HG03159 (cell line): ENCODE data around the gene PDPK1.
"Not testable (repeated sequence)": the region's sequence is repeated elsewhere in the genome, so short reads cannot be mapped to it uniquely, and the experiment has no call there.

ENCODE experiments used
- ATAC-seq: cut with Tn5 transposase; IDR thresholded peaks from one replicate; pipeline ENCODE4 v1.9.1; 2021; ENCODE audit warnings: mild to moderate bottlenecking, moderate library complexity; ENCODE audit not compliant: unreplicated experiment

The PDPK1 gene

DNA sequence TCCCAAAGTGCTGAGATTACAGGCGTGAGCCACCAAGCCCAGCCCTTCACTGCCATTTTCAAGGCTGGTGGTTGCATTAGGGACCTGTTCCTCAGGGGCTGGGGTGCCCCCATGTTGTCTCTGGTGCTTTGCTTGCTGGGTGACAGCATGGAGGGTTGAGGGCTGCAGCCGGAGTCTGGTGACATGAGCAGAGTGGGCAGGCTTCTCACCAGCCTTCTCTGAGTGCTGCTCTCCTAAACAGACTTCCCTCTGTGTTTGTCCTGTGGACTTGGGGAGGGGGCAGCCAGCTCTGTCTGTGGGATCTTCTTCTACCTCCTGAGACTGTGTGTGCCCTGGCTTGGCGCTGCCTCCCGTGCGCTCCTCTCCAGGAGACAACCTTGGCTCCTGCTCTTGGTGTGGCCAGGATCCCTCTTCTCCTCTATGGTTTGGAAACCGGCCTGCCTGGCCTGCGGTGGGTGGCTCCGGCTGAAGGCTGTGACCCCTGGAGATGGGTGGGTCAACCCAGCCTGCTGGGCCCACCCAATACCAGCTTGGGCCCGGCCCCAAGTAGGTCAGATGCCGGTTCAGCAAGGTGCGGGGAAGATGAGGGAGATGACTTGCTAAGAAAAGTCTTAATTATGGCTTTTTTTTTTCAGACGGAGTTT, 72.1 kb downstream of the PDPK1 start:
- ATAC-seq = no peak

DNA sequence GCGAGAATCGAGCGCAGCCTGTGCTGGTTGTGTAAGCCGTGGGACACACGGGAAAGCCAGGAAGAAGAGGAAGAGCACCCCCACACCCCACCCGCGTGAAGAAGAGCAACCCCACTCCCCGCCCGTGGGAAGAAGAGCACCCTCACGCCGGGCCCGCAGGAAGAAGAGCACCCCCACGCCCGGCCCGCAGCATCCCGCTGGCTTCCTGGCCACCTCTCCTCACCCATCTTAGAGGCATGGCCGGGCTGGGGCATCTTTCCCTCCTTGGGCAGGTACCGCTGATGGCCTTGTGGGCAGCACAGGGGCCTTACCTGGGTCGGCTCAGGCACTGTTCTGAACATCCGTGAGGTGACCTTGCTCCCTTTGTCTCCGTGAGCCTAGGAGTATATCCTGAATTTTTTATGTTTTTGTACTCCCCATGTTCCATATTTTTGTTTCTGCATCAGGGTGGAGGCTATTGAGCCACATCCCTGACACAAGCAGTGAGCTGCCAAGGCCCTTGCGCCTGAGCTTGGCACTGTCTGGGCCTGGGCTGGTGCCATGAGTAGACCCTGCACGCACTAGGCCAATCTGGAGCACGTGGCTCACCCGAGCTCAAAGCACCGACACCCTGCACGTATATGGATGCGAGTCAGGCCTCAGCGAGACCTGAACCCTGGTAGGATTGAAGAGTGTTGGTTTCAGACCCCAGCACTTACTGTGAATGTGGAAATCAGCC, 73.1 kb downstream of the PDPK1 start:
- ATAC-seq = no peak

DNA sequence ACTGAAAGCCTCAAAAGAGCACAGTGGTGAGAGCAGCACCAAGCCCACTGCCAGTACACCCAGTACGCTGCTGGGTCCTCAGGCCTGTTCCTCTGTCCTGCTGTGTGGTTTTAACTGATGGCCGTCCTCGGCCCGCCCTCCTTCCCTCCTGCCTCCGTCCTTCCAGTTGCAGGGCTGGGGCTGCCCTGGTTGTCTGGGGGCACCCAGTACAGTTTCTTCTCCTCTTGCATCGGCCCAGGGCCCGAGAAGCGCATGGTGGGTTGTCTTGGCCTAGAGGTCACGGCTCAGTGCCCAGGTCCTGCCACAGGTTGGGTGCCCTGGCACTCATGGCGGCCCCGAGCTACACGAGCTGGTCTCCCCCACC, 73.7 kb downstream of the PDPK1 start:
- ATAC-seq = no peak

DNA sequence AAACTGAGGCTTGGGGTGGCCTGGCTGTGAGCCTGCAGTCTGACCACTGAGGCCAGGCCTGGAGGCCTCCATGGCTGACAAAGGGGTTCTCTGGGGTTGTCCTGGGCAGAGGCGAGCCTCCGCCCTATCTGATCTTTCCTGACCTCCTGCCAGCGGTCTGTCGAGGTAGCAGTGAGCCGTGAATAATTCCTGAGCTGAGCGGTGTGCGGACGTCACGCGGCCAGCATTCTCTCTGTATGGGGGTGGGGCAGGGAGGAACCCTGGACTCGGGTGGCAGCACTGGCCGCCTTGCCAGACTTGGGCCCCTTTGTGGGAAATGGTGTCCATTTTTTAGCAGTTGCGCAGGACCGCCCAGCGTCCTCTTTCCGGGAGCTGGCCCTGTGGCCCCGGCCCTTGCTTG, 74.1 kb downstream of the PDPK1 start:
- ATAC-seq = not testable (repeated sequence)

DNA sequence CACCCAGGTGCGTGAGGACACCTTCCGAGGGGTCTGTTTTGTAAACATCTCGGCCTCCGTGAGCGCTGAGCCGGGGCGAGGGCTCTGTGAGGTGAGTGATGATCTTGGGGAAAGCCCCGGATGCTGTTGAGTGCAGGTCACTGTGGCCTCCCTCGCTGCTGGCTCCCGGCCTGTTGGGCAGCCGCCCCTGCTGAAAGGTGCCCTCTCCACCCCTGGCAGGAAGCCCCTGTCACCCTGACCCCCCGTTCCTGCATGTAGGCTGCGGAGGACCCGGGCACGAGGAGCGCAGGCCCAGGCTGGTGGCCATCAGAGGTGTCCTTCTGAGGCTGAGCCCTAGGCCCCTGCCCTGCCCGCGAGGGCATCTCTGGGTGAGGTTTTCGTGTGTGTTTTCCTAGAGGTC, 75.4 kb downstream of the PDPK1 start:
- not testable (repeated sequence) for ATAC-seq

DNA sequence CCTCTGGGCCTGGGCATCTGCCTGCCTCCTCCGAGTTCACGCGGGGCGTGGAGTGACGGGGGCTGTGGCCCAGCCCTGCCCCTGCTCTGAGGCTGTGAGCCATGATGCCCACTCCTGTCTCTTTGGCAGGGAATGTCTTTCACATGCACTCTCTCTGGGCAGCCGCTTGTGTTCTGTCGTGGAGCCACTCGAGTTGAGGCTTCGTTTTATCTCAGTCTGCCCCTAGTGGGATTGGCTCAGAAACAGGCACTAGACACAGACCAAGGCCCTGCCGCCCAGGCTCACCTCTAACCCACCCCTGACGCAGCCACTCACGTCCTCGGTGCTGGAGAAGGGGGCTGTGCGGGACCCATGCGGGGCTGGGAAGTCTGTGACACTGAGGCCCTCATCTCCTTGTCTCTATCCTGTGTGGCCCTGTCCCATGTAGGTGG, 77.0 kb downstream of the PDPK1 start:
- no peak for ATAC-seq

DNA sequence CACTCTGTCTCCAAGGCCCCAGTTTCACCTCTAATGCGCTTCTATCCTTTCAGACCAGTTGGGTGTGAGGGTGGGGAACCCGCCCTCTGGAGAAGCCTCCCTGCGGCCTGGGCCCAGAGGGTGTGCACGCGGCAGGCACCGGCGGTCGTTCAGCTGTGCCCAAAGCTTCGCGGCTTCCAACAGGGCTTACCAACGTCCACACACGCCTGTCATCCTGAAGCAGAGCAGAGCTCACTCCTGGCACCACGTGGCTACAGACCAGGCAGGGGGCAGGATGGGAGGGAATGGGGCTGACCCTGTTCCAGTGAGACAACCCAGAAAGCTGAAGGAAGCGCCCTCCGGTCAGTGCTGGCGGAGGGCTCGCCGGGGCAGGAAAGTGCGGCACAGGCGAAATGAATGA, 81.1 kb downstream of the PDPK1 start:
- not testable (repeated sequence) for ATAC-seq

DNA sequence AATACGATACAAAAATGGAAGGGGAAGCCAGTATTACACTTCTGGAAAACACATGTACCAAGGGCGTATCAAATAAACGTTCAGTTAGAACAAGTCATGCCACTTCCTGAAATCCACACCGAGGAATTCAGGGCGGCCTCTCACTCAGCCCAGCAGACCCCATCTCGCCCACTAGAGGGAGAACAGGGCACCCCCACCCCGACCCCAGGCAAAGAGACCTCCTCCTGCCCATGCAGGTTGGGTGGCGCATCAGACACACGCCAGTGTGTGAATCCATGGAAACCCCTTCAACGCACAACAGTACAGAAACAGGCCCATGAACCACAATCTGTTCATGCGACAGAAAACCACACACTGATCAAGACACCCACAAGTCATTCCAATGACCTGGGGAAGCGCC, 81.8 kb downstream of the PDPK1 start:
- not testable (repeated sequence) for ATAC-seq

DNA sequence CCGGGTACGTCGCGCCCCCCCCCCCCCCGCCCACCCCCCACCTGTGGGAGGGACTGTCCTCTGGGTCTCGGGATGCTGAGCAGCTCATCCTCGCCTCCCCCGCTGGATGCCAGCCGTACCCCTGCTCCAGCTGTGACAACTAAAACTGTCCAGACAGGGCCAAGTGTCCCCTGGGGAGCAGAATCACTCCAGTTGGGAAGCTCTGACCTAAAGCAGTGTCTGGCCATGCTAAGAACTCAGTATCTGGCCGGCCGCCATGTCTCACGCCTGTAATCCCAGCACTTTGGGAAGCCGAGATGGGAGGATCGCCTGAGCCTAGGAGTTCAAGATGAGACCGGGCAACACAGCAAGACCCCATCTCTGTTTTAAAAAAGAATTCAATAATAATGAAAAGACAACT, 83.0 kb downstream of the PDPK1 start:
- ATAC-seq = not testable (repeated sequence)

DNA sequence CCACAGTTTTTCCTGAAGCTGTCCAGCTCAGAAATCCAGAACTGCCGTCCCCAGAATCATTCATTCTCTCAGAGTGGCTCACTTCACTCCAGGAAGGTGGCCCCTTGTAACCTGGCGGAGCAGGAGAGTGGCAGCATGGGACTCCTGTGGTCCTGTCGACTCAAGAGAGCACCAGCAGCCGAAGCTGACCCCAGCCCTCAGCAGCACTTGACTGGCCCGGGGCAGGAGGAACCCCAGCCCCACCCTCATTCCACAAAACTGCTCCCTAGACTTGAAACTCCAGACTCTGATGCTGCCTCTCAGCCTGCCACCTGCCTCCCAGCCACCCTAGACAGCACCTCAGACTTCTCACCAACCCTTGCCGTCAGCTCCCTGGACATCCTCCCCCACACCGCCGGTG, 83.6 kb downstream of the PDPK1 start:
- not testable (repeated sequence) for ATAC-seq

DNA sequence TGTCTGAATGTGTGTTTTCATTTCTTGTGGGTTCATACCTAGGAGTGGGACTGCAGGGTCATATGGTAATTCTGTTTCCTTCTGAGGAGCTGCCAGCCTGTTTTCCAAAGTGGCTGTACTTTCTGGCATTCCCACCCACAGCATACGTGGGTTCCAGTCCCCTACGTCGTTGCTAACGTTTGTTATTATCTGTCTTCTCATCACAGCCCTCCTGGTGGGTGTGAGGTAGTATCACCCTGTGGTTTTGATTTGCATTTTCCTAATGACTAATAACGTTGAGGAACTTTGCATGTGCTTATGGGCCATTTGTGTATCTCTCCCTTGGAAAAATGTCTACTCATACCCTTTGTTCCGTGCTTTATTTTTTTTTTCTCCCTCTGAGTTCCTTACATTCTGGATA, 89.3 kb downstream of the PDPK1 start:
- ATAC-seq = not testable (repeated sequence)

- not testable (repeated sequence) for ATAC-seq
These were observed 93.4 kb downstream of the PDPK1 start for GRCh38 chr16:2631203-2631602.

DNA sequence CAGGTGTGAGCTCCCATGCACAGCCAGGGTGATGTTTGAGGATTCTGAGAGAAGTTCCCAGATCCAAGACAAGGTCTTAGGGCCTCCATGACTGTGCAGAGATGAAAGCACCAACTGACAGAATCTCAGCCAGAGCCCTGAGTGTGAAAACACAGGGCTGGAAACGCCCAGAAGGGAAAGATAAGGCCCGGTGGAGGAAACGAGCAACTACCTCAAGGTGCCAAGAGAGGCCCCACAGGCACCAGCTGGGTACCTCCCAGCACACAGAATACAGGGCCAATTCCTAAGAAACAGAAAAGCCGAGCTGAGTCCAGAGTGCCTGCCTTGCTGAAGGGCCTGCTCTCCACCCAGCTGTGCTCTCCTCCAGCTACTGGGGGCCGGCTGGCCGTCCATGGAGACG, 94.5 kb downstream of the PDPK1 start:
- not testable (repeated sequence) for ATAC-seq

DNA sequence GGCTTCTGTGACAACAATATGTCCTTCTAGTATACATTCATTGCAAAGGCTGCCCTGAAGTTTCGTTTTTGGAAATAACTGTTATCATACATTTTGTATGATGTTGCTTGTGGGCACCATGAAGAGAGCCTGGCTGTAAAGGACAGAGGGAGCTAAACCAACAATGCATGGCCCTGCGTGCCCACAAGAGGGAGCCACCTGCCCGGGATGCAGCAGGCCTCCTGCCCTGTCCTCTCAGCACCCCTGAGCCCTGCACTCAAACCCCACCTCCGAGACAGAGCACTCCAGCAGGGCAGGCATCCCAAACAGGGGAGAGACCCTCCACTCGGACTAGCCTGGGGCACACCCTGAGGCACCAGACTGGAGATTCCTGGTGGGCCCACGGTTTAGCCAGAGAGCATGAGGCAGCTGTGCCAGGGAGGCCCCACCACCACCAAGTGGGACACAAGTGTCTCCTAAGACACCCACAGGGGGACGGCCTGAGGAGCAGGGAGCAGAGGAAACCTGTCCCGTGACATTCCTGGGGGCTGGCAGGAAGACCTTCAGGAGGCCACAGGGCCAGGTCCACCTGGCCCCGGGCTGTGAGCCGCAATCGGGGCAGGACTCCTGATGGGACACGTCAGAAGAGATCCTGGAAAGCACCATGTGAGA, 101.4 kb downstream of the PDPK1 start:
- ATAC-seq = peak; percentile 61

DNA sequence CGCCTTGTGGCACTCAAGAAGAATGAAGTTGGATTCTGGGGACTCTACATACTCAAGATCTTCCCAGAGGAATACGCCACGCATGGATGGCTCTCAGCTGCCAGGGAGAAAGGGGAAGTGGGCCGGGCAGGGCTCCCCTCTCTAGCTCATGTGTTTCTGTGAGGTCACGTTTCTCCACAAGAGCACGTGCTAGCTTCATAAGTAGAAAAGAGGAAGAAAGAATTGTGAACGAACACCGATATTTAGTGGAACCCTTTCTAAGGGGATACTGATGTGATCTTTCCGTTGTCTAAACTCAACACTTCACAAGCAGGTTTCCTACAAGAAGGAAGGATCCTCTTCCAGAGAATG, 101.9 kb downstream of the PDPK1 start:
- peak; percentile 45 for ATAC-seq

DNA sequence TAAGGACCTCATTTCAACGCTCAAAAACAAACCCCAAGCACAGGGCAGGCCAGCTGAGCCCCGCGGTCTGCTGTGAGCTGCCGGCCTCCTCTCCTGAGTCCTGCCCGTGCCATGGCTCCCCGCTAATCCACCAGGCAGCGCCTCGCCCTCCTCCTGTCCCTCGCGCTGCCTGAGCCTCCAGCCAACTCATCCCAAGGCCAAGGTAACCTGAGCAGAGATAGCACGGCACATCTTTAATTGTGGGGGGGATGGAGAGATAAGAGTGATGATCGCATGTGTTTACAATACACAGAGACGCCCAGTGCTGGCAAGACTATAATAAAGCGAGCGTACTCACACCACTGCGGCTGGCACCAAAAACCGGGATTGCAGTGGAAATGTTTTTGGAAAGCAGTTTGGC, 104.7 kb downstream of the PDPK1 start:
- ATAC-seq = not testable (repeated sequence)

- ATAC-seq = not testable (repeated sequence)
These were observed 107.1 kb downstream of the PDPK1 start for GRCh38 chr16:2644754-2645453.

DNA sequence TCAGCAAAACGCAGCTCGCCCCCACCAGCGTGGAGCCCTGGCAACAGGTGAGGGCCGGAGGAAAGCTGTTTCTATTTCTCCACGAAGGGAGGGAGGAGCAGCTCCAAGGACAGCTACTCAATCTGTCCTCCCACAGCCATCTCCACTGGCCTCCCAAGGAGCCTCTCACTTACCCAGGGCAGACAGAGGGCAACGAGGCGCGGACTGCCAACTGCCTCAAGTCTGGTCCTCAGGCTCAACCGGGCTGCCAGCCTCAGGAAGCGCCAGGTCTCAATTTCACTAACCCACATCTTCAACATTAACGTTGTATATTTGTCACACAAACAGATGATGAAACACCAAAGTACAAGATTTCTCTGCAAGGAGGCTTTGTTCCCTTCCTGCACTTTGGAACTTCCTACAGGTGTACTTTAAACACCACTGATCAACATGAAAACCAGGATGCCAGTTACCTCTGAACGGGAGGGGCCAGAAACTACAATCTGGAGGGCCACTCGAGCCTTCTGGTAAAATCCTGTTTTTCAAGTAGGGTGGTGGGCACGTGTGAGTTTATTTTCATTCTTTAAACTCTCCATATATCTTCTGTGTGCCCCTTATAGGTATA, 113.5 kb downstream of the PDPK1 start:
- not testable (repeated sequence) for ATAC-seq
